PFSK-1 (cell line): ENCODE measurements around the gene MRM1.

ENCODE experiments used
- POLR2AphosphoS5 ChIP-seq: IDR thresholded peaks from 2 replicates; pipeline ENCODE4 v1.6.1; 2012; ENCODE audit warnings: low read depth, mild to moderate bottlenecking, control low read depth, low read length, moderate library complexity
- TF ChIP-seq, protein P1 (sequence below), 2 experiments: IDR thresholded peaks; 2 replicates each; pipeline versions ENCODE4 v1.6.1 to v1.8.0; 2011 to 2012; ENCODE audit warnings: low read depth in 2 of 2, low read length in 2 of 2, control low read depth in 1 of 2, inconsistent platforms in 1 of 2, mild to moderate bottlenecking in 1 of 2, moderate library complexity in 1 of 2; ENCODE audit not compliant: insufficient read depth in 1 of 2

DNA sequence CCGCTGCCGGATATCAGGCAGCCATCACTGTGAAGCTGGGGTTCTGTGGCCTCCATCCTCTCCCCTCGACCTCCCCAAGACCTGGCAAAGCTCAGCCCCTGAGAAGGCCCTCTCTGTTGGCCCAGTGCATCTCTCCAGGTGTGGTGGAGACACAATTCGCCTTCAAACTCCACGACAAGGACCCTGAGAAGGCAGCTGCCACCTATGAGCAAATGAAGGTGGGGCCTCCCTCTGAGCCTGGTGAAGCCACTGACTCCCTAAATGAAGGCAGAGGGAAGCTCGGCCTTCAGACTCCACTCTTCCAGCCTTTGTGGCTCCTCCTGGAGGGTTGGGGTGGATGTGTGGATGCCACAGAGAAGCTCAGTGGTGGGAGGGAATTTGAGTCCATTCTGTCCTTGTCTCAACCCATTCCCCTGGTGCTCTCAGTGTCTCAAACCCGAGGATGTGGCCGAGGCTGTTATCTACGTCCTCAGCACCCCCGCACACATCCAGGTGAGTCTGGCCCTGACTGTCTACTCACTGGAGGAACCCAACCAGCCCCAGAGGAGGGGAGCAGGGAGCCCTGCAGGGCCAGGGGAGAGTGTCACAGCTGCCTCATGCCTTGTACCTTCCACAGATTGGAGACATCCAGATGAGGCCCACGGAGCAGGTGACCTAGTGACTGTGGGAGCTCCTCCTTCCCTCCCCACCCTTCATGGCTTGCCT is 1.7 kb upstream of the MRM1 start:
- TF ChIP-seq, protein P1, sequence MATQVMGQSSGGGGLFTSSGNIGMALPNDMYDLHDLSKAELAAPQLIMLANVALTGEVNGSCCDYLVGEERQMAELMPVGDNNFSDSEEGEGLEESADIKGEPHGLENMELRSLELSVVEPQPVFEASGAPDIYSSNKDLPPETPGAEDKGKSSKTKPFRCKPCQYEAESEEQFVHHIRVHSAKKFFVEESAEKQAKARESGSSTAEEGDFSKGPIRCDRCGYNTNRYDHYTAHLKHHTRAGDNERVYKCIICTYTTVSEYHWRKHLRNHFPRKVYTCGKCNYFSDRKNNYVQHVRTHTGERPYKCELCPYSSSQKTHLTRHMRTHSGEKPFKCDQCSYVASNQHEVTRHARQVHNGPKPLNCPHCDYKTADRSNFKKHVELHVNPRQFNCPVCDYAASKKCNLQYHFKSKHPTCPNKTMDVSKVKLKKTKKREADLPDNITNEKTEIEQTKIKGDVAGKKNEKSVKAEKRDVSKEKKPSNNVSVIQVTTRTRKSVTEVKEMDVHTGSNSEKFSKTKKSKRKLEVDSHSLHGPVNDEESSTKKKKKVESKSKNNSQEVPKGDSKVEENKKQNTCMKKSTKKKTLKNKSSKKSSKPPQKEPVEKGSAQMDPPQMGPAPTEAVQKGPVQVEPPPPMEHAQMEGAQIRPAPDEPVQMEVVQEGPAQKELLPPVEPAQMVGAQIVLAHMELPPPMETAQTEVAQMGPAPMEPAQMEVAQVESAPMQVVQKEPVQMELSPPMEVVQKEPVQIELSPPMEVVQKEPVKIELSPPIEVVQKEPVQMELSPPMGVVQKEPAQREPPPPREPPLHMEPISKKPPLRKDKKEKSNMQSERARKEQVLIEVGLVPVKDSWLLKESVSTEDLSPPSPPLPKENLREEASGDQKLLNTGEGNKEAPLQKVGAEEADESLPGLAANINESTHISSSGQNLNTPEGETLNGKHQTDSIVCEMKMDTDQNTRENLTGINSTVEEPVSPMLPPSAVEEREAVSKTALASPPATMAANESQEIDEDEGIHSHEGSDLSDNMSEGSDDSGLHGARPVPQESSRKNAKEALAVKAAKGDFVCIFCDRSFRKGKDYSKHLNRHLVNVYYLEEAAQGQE (IDR thresholded peaks at IDR 0.05; ENCODE audit: insufficient read depth in 1 of 2, low read depth in 2 of 2, low read length in 2 of 2): no peak
- no peak for TF ChIP-seq POLR2AphosphoS5
